HK-2 (cell line): ENCODE measurements around the gene RNF41.
"Not testable (repeated sequence)": the region's sequence is repeated elsewhere in the genome, so short reads cannot be mapped to it uniquely, and the experiment has no call there.

Experiments
- DNase-seq: peaks from one replicate; pipeline ENCODE4 v3.0.0-alpha.2; 2018; ENCODE audit not compliant: unreplicated experiment

The RNF41 gene

DNA sequence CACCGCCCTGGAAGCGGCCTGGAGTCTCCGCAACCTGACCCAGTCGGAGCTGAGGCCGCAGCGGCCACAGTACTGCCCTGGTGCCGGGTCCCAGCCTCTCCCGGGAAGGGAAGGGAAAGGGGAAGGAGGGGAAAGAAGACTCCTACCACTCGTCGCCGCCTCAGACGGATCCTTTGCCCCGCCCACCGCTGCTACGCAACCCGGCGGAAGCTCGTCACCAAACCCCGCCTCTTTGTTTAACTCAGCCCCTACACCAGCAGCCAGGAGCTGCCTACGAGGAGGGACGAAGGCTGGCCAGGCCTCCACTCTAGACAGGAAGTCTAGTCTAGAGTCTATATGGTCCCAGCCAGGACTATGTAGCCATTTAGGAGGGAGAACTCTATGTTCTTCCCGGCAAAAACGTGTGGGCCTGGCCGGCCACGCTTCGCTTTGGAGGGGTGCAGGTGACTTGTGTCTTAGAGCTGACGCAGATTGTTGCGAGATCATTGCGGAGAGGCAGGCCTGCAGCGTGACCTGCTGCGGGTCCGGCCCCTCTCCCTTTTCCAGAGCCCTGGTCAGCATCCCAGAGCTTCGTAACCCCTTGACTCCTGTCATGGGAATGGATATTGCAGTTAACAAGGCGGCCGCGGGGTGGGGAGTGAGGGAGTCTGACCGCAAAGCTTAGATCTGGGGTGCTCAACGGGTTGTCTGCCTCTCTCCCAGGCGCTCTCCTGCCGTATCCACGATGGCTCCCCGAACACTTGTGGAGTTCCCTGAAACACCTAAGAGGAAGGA lies at the start of gene RNF41:
Gene RNF41, minus strand, starts transcription at position 166 of the 774 bp plus-strand sequence. CDS start 7,875 bp downstream, outside the sequence.
- peak; percentile 97 for DNase-seq

DNA sequence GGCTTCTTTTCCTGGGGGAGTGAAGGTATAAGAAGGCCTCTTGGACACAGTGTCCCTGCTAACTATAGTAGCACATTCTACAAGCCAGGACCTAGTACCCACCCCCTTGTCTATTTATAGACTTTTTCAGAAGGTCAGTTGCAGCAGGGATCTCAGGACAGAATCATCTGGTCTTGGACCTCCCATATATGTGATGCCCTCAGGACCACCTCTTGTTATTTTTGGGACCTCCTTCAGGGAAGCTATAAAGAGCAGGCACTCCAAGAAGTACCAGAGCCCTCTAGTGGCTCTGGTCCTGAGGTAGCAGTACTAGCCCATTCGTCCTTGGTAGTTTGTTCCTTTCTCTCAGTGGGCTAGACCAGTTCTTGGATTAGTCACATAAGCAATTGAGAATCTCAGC lies 49.3 kb upstream of the RNF41 start:
- DNase-seq, result no peak

DNA sequence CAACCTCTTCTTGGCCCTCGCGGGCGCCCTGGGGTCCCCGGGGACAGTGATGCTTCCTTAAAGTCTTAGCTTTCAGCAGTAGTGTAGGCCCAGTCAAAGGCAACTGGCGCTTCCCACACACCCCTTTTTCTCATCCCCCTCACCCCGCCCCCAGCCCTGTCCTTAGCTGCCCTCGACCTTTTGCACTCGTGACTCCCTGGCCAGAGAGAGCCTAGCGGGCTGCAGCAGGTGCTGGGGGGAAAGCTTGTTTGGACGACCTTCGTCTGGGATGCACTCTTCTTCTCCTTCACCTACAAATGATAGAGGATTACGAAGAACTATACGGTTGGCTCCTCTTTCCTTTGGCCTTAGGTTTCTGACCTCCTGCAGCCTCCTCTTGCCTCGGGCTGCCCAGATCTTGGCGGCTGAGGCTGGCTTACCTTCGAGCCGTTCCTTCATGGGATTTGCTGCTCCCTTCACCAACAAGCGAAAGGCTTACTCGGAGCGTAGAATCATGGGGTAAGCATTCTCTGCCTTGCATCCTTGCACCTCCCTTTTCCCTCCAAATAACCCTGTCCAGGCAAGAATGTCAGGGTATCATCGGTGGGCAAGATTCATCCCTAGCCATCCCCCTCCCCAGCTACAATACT lies 45.8 kb upstream of the RNF41 start:
- no peak for DNase-seq

DNA sequence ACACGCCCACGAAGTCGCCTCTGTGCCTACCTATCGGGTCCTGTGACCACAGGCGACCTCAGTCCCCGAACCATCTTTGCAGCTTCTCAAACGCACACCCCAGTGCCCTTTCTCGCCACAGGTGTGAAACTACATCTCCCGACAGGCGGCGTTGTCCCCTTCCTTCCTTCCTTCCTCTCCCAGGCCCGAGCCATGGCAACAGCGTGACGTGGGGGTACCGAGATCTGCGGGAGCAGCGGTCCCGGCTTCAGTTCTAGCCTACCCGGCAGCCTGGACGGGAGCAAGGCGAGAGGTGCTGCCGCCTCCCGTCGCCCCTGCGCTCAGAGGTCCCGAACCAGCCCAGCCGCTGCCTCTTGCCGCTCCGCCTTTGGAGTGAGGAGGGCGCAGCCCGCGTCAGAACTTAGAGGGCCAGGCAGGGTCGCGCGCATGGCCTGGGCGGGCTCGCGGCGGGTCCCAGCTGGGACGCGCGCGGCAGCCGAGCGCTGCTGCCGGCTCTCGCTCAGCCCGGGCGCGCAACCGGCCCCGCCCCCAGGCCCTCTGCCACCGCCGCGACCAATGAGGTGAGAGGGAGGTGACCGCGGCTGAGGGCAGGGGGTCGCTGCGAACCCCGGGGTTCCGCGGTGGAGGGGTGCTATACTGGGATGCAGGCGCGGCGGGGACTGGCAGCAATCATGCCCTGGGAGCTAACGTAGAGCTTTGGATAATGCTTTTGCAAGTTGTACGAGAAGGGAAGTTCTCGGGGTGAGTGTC lies 45.1 kb upstream of the RNF41 start, which contains the start of gene COQ10A:
Gene COQ10A, plus strand, starts transcription at position 250 of the 750 bp plus-strand sequence. Its CDS starts 177 bp downstream, at position 427.
- peak; percentile 85 for DNase-seq

DNA sequence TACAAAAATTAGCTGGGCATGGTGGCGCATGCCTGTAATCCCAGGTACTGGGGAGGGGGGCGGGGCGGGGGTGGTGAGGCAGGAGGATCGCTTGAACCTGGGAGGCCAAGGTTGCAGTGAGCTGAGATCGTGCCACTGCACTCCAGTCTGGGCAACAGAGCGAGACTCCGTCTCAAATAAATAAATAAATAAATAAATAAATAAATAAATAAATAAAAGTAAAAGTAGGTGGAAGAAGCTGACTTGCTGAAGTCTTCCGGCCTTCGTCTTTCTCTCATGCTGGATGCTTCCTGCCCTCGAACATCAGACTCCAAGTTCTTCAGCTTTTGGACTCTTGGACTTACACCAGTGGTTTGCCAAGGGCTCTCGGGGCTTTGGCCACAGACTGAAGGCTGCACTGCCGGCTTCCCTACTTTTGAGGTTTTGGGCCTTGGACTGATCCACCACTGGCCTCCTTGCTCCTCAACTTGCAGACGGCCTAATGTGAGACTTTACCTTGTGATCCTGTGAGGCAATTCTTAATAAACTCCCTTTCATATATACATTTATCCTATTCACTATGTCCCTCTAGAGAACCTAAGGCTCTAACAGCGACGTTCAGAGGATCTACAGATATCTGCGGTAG lies 44.5 kb upstream of the RNF41 start:
- DNase-seq, result not testable (repeated sequence)

DNA sequence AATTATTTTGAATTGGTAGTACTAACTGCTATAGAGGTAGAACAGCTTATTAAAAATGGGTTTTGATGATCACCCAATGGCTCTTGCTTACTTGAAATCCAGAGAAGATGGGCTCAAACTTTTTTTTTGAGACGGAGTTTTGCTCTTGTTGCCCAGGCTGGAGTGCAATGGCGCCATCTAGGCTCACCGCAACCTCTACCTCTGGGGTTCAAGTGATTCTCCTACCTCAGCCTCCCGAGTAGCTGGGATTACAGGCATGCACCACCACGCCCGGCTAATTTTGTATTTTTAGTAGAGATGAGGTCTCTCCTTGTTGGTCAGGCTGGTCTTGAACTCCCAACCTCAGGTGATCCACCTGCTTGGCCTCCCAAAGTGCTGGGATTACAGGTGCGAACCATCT lies 41.2 kb upstream of the RNF41 start:
- DNase-seq, result not testable (repeated sequence)

DNA sequence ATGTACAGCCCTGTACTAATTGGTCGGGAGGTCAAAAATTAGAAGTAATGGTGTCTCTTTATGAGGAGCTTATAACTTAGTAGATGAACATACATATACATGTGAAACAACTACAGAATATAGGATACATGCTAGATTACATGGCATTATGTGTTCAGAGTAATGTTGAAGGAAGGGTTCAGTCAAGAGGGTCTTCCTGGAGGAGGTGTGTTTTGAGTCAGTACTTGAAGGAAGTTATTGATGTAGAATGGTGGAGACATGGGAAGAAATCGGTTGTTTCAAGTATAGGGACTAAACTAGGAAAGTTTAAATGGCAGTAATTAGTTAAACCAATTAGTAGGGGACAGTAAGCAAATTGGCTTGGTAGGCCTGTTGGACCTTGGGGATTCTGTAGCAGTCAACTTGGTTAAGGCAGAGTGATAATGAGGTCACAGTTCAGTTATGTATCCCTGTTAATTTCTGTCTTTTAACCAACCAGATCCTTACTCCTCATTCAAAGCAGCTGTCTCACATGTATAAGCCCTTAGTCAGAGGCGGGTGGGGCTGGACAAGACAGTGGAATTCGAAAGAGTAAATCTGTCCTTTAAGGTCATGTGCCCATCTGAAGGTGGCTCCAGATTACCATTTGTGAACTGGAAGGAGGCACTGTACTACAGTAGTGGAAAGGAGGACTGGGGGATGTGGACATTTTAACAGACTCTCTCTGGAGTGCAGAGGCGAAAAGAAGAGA lies 39.9 kb upstream of the RNF41 start:
- DNase-seq, result peak; percentile 71

DNA sequence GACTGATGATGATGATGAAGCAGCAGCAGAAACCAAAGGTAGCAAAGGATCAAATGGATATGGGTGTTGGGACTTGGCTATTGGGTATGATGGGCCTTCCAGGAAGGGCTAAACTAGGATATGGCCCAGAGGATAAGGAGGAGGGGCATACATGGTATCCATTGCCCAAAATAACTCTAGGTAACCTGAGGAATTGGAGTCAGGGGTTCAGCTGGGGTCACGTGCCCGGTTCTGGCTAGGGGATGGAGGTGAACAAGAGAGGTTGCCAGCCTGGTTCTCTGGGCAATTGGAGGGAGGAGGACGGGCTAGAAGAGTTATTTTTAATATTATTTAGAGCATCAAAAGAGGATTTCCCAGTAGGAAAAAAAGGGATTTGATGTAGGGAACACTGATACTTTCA lies 39.2 kb upstream of the RNF41 start:
- no peak for DNase-seq

DNA sequence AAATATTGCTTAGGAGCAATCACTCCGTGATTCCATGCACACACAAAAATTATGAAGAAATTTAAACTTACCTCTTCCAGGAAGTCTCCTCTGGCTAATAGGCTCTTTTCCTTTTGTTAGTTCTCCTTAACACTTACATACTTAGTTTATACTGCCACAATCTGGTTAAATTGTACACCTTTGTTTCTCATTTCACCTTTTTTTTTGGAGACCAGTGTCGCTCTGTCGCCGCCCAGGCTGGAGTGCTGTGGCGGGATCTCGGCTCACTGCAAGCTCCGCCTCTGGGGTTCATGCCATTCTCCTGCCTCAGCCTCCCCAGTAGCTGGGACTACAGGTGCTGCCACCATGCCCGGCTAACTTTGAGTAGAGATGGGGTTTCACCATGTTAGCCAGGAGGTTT lies 38.7 kb upstream of the RNF41 start:
- DNase-seq, result no peak

DNA sequence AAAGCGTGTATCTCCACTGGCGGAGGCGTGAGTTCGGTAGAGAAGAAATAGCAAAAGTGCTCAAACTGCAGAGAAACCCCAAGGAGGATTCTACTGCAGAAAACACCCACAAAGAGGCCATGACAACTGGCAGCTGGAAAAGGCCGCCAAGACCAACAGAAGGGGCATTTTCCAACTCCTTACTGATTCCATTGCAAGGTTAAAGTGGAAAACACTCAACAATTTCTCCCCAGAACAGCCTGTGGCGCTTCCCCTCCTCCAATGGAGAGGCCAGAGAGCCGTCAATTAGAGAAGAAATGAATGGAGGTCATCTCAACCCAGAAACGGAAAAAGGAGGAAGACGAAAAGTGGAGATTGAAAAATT lies 37.1 kb upstream of the RNF41 start:
- no peak for DNase-seq

DNA sequence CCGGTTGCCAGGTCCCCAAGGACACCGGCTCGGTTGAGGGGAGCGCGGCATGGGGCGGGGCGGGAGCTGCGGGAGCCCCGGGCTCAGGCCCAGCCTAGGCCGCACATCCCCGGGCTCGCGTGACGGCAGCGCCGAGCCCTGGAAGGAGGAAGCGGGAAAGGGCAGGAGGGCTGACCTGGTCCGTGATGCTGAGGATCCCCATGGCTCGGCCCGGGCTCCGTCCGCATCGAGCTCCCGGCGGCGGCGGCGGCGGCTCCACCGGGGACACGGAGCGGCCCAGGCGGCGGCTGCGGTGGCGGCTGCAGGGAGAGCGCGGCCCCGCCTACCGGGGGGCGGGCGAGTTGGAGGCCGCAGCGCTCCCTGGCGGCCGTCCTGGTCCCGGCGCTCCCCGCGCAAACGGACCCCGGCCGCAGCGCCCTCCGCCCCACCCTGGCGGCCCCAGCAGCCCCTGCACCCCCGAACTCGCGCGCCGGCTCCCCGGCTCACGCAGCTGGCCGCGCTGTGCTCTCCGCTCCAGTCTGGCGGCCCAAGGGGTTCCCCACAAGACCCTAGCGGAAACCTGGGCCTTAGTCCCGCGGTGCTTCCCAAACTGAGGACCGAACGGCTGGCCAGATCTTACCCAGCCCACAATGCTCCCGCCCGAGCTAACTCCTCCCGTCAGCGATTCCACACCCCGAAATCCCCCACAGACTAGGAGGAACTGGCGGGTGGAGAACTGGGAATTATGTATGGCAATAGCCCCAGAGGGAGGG lies 36.5 kb upstream of the RNF41 start, which contains the start of gene ANKRD52:
Gene ANKRD52, minus strand, starts transcription at position 317 of the 752 bp plus-strand sequence. Its CDS starts 115 bp downstream, at position 202.
- DNase-seq, result peak; percentile 76

DNA sequence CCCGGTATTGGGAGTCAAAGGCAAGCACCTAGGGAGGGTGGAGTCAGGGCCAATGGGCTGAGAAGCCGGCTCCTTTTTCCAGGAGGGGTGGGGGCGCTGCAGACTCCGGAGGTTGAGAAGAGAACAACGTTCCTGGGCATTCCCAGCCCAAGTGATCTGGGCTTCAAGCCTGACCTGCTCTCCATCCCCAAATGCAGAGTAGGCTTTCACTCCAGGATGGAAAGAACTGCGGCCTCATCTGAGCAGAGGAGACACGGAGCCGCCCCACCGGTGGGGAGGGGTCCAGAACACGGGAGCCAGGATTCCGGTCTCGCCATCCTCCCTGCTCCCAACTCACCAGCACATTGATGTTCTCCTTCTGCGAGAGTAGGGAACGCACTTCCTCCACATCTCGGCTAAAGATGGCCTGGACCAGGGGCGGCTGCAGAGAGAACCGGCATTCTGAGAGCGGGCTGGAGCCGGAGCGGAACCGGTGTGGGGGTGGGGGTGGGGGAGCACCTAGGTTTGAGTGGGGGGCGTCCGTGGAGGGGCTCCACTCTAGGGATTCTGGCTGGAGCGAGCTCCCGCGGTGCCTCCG lies 35.9 kb upstream of the RNF41 start:
- peak; percentile 56 for DNase-seq

DNA sequence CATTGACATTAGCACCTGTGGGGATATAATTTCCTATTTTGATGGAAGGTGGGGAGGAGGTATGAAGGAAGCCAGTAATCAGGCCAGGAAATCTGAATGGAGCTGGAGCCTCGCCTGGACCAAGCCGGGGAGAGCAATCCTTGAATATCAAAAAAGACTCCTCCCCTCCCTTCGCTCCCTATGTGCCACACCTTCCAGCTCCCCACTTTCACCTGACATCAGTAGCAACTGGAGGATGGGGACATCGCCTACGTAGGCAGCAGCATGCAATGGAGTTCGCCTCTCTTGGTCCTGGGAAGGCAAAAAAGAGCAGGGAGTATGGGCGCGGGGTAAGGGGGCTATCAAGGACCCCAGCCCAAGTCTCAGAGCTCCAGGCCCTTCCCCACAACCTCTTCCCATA lies 35.3 kb upstream of the RNF41 start:
- no peak for DNase-seq

DNA sequence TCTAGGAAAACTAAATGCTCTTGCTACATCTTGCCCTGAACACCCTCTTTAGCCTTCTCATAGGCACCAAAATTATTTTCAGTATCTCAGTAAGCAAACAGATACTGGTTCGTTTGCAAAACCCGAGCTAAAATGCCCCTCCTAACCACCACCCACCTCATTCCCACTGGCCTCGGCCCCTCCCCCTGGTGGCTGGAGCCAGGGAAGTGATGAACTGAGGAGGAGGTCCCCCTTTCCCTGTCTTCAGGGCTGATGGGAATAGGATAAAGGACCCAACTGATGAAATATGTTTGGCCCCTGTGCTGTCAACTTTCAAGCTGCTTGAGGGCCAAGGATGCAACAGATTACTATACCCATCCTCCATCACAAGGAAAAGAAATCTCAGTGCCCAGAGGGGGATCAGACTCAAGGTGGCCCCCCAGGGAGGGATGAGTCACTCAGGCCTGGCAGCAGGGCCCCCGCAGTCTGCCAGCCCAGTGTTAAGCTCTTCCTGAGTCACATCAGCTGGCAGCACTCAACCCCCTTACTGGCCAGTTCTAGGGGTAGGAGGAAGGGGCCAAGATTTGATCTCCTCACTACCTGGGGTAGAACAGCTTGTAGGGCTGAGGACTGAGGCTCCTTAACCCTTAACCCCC lies 34.7 kb upstream of the RNF41 start:
- DNase-seq, result no peak

DNA sequence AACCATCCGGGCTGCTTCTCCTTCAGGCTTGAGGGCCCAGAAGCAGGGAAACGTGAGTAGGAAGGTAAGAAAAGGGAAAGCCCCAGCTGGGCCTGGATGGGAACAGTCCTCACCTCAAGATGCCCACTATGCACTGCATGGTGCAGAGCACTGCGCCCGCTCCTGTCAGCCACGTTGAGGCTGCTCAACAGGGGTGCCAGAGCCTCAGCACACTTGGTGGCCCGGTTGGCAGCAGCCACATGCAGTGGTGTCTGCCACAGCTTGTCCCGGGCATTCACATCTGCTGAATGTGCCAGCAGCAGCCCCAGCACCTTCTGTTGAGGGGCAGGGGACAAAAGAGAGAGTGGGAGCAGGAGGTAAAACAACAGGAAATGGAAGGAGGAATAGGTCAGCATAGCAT lies 33.9 kb upstream of the RNF41 start:
- no peak for DNase-seq

DNA sequence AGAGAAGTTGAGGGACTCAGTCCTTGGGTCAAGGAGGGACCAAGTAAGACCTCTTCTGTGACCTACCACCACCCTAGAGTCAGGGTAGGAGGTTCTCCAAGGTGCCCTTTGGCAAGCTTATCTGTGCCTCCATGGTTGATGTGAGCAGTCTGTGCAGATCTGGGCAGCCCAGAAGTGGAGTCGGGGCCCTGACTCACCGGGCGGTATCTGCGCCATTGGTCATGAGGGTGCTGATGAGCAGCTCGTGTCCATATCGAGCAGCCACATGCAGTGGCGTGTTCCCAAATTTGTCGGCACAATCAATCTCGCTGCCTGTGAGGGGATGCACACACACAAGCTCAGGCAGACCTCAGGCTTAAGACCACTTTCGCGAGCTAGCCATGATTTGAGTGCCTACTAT lies 31.4 kb upstream of the RNF41 start:
- DNase-seq, result no peak

DNA sequence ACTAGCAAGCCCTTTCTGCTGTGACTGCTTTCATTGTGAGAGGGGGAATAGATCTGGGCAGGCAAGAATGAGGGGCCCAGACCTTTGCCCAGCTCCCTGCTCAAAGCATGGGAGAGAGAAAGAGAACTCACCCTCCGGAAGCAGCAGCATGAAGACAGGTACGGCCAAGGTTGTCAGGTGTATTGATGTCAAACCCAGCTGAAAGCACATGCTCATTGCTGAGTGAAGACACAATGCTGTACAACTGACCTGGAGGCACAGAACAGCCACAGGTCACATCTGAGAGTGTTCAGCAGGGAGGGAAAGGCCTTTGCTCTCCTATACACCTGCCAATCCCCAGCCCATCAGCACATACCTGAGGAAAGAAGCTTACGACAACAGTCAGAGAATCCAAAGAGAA lies 30.9 kb upstream of the RNF41 start:
- no peak for DNase-seq

DNA sequence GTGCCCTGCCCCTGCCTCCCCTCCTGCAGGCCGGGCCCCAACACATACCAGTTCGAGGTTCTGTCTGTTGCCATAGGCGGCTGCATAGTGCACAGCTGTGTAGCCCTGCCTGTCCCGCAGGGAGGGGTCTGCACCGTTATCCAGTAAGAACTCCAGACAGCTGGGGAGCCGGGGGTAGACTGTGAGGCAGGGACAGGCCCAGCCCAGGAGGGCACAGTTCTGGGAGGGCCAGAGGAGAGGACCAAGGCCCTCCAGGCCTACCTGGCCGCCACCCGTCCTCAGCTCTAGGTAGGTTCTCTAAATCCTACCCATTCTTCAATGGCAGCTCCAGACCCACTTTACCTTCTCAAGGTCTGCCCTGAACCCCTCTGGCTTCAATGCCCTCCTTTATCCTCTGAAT lies 27.0 kb upstream of the RNF41 start:
- no peak for DNase-seq

DNA sequence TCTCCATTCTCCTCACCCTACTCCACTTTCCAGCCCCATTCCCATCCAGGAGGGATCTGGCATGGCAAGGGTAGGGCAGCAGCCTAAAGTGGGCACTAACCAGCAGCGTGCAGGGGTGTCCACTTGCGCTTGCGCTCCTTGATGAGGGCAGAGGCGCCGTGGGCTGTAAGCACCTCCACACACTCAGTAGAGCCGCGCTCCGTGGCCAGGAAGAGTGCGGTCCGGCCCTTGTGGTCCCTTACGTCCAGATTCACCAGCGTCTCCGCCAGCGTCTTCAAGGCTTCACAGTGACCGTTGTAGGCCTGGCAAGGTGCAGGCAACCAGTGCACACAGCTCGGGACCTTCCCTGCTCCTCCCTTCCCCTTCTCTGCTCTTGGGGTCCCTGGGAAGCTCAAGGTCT lies 26.2 kb upstream of the RNF41 start:
- no peak for DNase-seq

DNA sequence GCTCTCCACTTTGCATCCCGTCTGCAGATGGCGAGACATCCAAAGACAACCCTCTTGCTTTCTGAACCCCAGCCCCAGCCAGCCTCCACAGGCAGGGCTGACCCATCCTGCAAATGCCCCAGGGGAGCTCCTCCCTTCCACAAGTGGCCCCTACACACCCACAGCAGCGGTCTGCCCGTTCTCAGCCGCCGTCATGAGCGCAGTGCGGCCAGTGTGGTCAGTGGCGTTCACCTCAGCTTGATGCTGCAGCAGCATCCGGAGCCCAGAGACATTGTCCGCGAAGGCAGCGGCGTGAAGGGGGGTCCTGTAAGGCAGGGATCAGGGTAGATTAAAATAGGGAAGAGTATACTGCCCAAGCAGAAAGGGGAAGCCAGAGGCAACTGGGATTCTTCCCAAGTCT lies 22.8 kb upstream of the RNF41 start:
- no peak for DNase-seq
